GM12875 (cell line): ENCODE measurements around the gene OR10G6.

Source experiments
- H3K4me3 ChIP-seq: one replicate; pipeline ENCODE4 v1.5.1; 2011; ENCODE audit warnings: low read depth, low read length, control low read depth
- TF ChIP-seq, protein P1 (sequence below): IDR thresholded peaks from 2 replicates; pipeline ENCODE4 v1.5.1; 2011; ENCODE audit warnings: low read depth, mild to moderate bottlenecking, control low read depth, inconsistent platforms, low read length, moderate library complexity, borderline replicate concordance; ENCODE audit not compliant: insufficient read depth

OR10G6 gene

DNA sequence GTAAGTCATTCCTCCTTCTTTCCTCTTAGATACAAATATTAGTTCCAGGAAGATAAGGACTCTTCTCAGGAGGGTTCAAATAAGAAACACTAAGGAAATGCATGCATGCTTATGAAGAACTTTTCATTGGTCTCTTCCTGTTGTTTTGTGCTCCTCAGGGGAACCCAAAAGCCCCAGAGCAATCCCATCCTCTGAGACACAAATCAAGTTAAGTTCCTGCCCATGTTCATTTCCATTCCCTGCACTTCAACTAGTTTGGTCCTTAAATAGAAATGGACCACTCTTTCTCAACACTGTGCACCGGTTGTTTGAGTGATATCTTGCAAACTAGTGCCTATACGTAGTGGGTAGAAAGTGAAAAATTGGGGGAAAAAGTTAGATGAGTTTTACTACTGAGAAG is 17.7 kb upstream of the OR10G6 start, which contains the start of gene OR10G4:
Gene OR10G4, plus strand, starts transcription at position 301 of the 400 bp plus-strand sequence. CDS start 2,578 bp downstream, outside the sequence.
- no peak within 1 kb of the TSS for H3K4me3 ChIP-seq
- TF ChIP-seq, protein P1, sequence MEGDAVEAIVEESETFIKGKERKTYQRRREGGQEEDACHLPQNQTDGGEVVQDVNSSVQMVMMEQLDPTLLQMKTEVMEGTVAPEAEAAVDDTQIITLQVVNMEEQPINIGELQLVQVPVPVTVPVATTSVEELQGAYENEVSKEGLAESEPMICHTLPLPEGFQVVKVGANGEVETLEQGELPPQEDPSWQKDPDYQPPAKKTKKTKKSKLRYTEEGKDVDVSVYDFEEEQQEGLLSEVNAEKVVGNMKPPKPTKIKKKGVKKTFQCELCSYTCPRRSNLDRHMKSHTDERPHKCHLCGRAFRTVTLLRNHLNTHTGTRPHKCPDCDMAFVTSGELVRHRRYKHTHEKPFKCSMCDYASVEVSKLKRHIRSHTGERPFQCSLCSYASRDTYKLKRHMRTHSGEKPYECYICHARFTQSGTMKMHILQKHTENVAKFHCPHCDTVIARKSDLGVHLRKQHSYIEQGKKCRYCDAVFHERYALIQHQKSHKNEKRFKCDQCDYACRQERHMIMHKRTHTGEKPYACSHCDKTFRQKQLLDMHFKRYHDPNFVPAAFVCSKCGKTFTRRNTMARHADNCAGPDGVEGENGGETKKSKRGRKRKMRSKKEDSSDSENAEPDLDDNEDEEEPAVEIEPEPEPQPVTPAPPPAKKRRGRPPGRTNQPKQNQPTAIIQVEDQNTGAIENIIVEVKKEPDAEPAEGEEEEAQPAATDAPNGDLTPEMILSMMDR, result no peak

DNA sequence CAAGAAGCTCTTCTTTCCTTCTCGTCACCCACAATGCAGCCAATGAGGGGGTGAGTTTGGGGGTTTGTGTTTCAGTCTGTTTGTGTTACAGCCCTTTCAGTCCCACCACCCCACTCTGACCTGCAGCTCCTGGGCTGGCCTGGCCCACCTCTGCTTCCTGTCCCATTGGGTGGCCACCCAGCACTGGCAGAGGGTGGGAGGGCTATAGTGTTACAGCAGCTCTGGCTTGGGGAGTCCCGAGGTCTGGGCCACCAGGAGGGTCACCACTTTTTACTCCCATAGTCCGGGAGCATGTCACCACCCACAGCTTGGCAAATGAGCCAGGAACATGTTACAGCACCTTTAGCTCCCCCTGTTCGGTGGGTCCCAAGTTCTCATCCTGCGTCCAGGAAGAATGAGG is 15.7 kb downstream of the OR10G6 start:
- no peak overlapping the region for H3K4me3 ChIP-seq
- TF ChIP-seq, protein P1, result no peak

DNA sequence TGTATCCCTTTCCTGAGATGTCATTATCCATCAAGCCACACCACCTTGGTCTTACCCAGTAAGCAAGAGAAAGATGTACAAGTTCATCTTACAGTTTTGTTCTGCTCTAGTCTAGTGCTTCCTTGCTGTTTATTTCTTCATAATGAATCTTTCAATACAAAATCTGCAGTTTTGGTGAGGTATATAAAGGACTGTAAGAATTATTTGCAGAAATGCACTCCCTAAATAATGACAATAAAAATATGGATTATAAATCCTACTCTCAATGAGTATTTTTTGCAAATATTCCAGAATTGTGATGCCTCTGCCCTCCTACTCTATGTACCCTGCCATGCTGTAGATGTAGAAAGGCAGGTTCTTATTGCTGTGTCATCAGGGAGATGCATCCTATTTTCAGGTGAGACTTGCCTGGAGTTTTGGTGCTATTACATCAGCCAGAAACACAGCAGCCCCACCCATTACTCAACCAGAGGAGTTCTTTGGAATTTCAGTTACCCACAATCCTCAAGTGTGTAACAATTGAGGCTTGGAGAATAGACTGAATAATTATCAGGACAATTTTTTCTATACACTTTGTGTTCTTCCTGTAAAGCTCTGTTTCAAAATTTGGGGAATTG is 17.1 kb downstream of the OR10G6 start, which contains the start of gene OR10S1:
Gene OR10S1, minus strand, starts transcription at position 51 of the 617 bp plus-strand sequence. CDS start 117 bp downstream, outside the sequence.
- TF ChIP-seq, protein P1, result no peak
- H3K4me3 ChIP-seq, result no peak within 1 kb of the TSS

DNA sequence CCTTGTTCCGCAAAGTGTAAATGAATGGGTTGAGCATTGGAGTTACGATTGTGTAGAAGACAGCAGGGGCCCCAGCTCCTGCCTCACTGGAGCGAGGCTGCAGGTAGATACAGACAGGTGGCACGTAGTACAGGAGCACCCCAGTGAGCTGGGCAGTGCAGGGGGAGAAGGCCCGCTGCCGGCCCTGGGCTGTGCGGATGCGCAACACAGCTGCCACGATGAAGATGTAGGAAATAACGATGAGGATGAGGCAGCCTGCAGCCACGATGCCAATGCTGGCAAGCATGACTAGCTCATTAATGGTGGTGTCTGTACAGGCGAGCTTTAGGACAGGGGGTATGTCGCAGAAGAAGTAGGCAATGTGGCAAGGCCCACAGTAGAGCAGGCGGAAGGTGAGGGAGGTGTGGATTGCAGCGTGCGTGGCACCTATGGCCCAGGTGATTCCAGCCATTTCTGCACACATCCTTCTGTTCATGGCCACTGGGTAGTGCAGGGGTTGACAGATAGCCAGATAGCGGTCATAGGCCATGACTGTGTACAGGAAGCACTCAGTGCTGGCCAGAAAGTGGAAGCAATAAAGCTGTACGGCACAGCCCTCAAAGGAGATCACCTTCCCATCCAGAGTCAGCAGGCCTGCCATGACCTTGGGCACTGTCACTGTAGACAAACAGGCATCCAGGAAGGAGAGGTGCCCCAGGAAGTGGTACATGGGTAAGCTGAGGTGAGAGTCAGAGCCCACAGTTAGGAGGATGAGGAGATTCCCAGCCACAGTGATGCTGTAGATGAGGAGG is 18.0 kb downstream of the OR10G6 start:
- no peak overlapping the region for H3K4me3 ChIP-seq
- TF ChIP-seq, protein P1, result no peak

DNA sequence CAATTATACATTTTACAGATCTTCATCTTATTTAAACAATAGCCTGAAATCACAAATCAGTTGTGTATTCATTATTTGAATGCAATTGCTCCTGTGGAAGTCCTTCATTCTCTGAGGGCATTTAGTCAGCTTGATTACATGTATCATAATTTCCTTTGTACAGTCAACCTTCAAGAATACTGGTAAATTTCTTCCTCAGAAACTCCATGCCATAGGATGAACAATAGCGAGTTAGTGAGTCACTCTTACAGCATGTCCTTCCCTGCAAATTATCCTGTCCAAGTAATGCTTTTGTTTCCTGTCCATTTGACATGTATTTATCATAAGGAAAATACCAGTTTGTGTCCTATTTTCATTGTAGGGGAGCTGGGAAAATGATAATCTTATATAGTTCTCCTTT is 21.1 kb downstream of the OR10G6 start:
- no peak overlapping the region for H3K4me3 ChIP-seq
- TF ChIP-seq, protein P1, result no peak

DNA sequence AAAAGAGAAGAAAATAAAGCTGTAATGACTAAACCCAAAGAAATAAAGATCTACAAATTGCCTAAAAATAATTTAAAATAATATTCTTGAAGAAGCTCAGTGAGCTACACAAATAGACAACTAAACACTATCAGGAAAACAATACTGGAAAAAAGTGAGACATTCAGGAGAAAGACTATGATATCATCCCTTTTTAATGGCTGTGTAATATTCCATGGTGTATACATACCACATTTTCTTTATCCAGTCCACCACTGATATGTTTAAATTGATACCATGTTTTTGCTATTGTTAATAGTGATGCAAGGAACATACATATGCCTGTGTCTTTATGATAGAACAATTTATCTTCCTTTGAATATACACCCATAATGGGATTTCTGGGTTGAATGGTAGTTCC is 38.2 kb downstream of the OR10G6 start:
- H3K4me3 ChIP-seq, result no peak overlapping the region
- TF ChIP-seq, protein P1, result no peak
